ENCODE results near the gene KMT2B. TPM values are rescaled to one million over a fixed set of nuclear protein-coding genes. Genes with fewer than 3 reads are reported as not detected.
A peak's percentile ranks its signal among the peaks of the same experiment; 100 is the strongest.

The KMT2B gene
- total and polyA plus RNA-seq, 2 of the 8 experiments (the other 6 are each of a cell fraction or from before 2014, with no cell fraction given): 26.7 to 38.6 TPM

- peak; percentile 14 to 40 (median 31) for TF ChIP-seq CTCF (IDR thresholded peaks at IDR 0.05; ENCODE audit: control extremely low read depth in 1 of 3, insufficient read depth in 1 of 3, low read depth in 1 of 3, low read length in 3 of 3)
- no peak for TF ChIP-seq FOSL1 (IDR thresholded peaks at IDR 0.05; ENCODE audit: insufficient read depth, low read depth, low read length)
- TF ChIP-seq TAF7 (optimal IDR thresholded peaks at IDR 0.05; ENCODE audit: borderline replicate concordance, low read depth, low read length): peak; percentile 86
- TF ChIP-seq RNF2 (IDR thresholded peaks at IDR 0.05; ENCODE audit: borderline replicate concordance, low read depth, low read length, missing control alignments, poor library complexity, severe bottlenecking): no peak
- peak; percentile 85 for TF ChIP-seq SP1 (IDR thresholded peaks at IDR 0.05; ENCODE audit: low read depth, low read length)
- peak; percentile 87 for TF ChIP-seq TBP (IDR thresholded peaks at IDR 0.05; ENCODE audit: low read depth, low read length)
- no peak for TF ChIP-seq BRCA1 (IDR thresholded peaks at IDR 0.05; ENCODE audit: low read depth, low read length)
- no peak for TF ChIP-seq HDAC2 (IDR thresholded peaks at IDR 0.05; ENCODE audit: borderline replicate concordance in 1 of 2, low read depth in 2 of 2, low read length in 2 of 2)
- no peak for TF ChIP-seq KDM5A (IDR thresholded peaks at IDR 0.05; ENCODE audit: low read length)
- TF ChIP-seq SP4 (IDR thresholded peaks at IDR 0.05; ENCODE audit: low read length): peak; percentile 91
- peak in 1 of 2 experiments; percentile 43; a peak in 1 of 3 replicates for TF ChIP-seq EP300 (IDR thresholded peaks at IDR 0.05; ENCODE audit: borderline replicate concordance in 1 of 2, low read depth in 2 of 2, low read length in 2 of 2)
- no peak for TF ChIP-seq CHD2 (IDR thresholded peaks at IDR 0.05; ENCODE audit: low read length)
- TF ChIP-seq GABPA (IDR thresholded peaks at IDR 0.05; ENCODE audit: borderline replicate concordance, insufficient read depth, low read length): peak; percentile 70; the same call in 1 of the 2 replicates
- TF ChIP-seq TEAD4 (IDR thresholded peaks at IDR 0.05; ENCODE audit: low read depth, low read length): no peak
- TF ChIP-seq TCF12 (IDR thresholded peaks at IDR 0.05; ENCODE audit: low read depth, low read length): no peak
- no peak for TF ChIP-seq JUND (IDR thresholded peaks at IDR 0.05; ENCODE audit: low read length)
- TF ChIP-seq EGR1 (IDR thresholded peaks at IDR 0.05; ENCODE audit: borderline replicate concordance, low read depth, low read length): no peak
- peak in 1 of 2 experiments; percentile 24; a peak in 2 of 4 replicates for TF ChIP-seq RAD21 (IDR thresholded peaks at IDR 0.05 in 1 of 2, conservative IDR thresholded peaks at IDR 0.05 in 1 of 2; ENCODE audit: low read depth in 2 of 2, low read length in 2 of 2)
- TF ChIP-seq NANOG (IDR thresholded peaks at IDR 0.05; ENCODE audit: insufficient read depth, low read depth, low read length, poor library complexity, severe bottlenecking): no peak
- TF ChIP-seq HDAC6 (IDR thresholded peaks at IDR 0.05; ENCODE audit: low read depth, low read length): no peak
Observed at GRCh38 chr19:35740423-35741202, 22.8 kb downstream of the KMT2B start (continued).

Data from H1 (cell line).